ENCODE results near the gene RNF34. TPM values are rescaled to one million over a fixed set of nuclear protein-coding genes. Genes with fewer than 3 reads are reported as not detected.

Gene RNF34
- total and polyA plus RNA-seq, 2 of the 8 experiments (the other 6 are each of a cell fraction or from before 2014, with no cell fraction given), result 37.9 to 57.6 TPM

DNA sequence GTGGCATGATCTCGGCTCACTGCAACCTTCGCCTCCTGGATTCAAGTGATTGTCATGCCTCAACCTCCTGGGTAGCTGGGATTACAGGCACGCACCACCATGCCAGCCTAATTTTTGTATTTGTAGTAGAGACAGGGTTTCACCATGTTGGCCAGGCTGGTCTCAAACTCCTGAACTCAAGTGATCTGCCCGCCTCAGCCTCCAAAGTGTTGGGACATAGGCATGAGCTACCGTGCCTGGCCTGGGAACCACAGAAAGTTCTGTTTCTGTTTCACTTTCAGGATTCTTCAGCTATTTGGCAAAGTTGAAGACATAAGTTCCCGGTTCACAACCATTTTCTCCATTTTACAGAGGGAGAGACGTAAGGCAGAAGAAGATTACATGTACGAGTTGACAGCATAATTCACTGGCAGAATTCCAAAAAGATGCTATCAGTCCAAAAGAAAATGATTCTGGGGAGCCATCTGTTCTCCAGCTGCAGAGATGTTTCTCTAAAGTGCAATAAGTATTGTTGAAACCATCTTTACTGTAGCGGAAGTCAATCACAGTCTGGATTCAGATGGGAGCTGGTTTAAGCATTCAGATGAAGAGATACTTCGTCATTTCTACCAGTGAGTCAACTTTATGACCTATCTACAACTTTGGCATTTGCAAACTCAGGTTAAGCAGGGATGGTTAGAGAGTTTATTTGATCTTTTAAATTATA is 8.1 kb upstream of the RNF34 start (continued):
- TF ChIP-seq HDAC2 (IDR thresholded peaks at IDR 0.05; ENCODE audit: borderline replicate concordance in 1 of 2, low read depth in 2 of 2, low read length in 2 of 2) (no peak), CHD7 (IDR thresholded peaks at IDR 0.05; ENCODE audit: insufficient replicate concordance, low read length) (no peak), ATF2 (IDR thresholded peaks at IDR 0.05; ENCODE audit: low read length) (no peak), EP300 (IDR thresholded peaks at IDR 0.05; ENCODE audit: borderline replicate concordance in 1 of 2, low read depth in 2 of 2, low read length in 2 of 2) (no peak), CREB1 (IDR thresholded peaks at IDR 0.05) (no peak), RXRA (IDR thresholded peaks at IDR 0.05; ENCODE audit: insufficient read depth, low read depth, low read length) (no peak), CHD2 (IDR thresholded peaks at IDR 0.05; ENCODE audit: low read length) (no peak), CBX5 (IDR thresholded peaks at IDR 0.05; ENCODE audit: low read depth, low read length) (no peak)
